PC-3 (cell line): ENCODE results near the gene STX3. TPM values are rescaled to one million over a fixed set of nuclear protein-coding genes. Genes with fewer than 3 reads are reported as not detected.

Source experiments
- ATAC-seq: fragments of 200-7000 bp; cut with Tn5 transposase; 2 replicates; pipeline ENCODE4 v1.9.1; 2020; ENCODE audit warnings: mild to moderate bottlenecking, moderate library complexity
- BruUV-seq: library from RNA; stranded (reverse); fragments of 400-500 nt; replicated peaks from 2 replicates; lab custom pipeline; 2021; lab: Mats Ljungman, UMichigan
- CTCF ChIA-PET: fragments of 300-600 bp; sonication (Branson Sonifier 250); formaldehyde crosslinking; loops from one replicate; lab custom pipeline; 2022; ENCODE audit warnings: antibody characterized with exemption; lab: Charles Lee
- POLR2A ChIA-PET: fragments of 300-600 bp; sonication (Branson Sonifier 250); formaldehyde crosslinking; loops from one replicate; lab custom pipeline; 2022; ENCODE audit warnings: antibody characterized with exemption; ENCODE audit not compliant: unreplicated experiment; lab: Charles Lee
- DNase-seq: peaks from one replicate; pipeline ENCODE4 v3.0.0-alpha.2; 2015
- H2AFZ ChIP-seq: fragments of 300-600 bp; sonication (generic); 2 replicates; pipeline ENCODE4 v1.6.0; 2016; ENCODE audit warnings: antibody characterized with exemption, low read length
- H3F3A ChIP-seq: fragments of 300-600 bp; sonication (generic); one replicate; pipeline ENCODE4 v1.6.0; 2017; ENCODE audit warnings: antibody characterized with exemption, low read length, control low read depth, mild to moderate bottlenecking; ENCODE audit not compliant: unreplicated experiment
- H3K27ac ChIP-seq: fragments of 300-600 bp; sonication (generic); 2 replicates; pipeline ENCODE4 v1.5.1; 2016; ENCODE audit warnings: mild to moderate bottlenecking, low read length
- H3K27me3 ChIP-seq: fragments of 300-600 bp; sonication (generic); 2 replicates; pipeline ENCODE4 v1.6.1; 2016; ENCODE audit warnings: low read length, mixed read lengths
- H3K36me3 ChIP-seq: fragments of 300-600 bp; sonication (generic); 2 replicates; pipeline ENCODE4 v1.6.1; 2016; ENCODE audit warnings: low read depth, mixed run types, low read length, mixed read lengths
- H3K4me1 ChIP-seq: fragments of 300-600 bp; sonication (generic); 2 replicates; pipeline ENCODE4 v1.5.1; 2016; ENCODE audit warnings: low read length; ENCODE audit not compliant: insufficient read depth
- H3K4me2 ChIP-seq: fragments of 300-600 bp; sonication (generic); 2 replicates; pipeline ENCODE4 v1.6.0; 2016; ENCODE audit warnings: low read length
- H3K4me3 ChIP-seq: fragments of 300-600 bp; sonication (generic); 2 replicates; pipeline ENCODE4 v1.5.1; 2016; ENCODE audit warnings: mild to moderate bottlenecking, low read length, mixed read lengths
- H3K79me2 ChIP-seq: fragments of 300-600 bp; sonication (generic); 2 replicates; pipeline ENCODE4 v1.6.1; 2017; ENCODE audit warnings: low read length, mixed read lengths
- H3K9ac ChIP-seq: fragments of 300-600 bp; sonication (generic); 2 replicates; pipeline ENCODE4 v1.6.0; 2016; ENCODE audit warnings: mild to moderate bottlenecking, low read length
- H3K9me2 ChIP-seq: fragments of 300-600 bp; sonication (generic); replicated peaks from 2 replicates; pipeline ENCODE4 v1.6.1; 2016; ENCODE audit warnings: mixed run types, low read length, mixed read lengths
- H3K9me3 ChIP-seq: fragments of 300-600 bp; sonication (generic); 2 replicates; pipeline ENCODE4 v1.6.1; 2016; ENCODE audit warnings: low read length, mixed read lengths
- H4K20me1 ChIP-seq: fragments of 300-600 bp; sonication (generic); 2 replicates; pipeline ENCODE4 v1.6.1; 2016; ENCODE audit warnings: low read length, mixed read lengths
- EZH2 ChIP-seq: fragments of 300-600 bp; sonication (generic); IDR thresholded peaks from one replicate; pipeline ENCODE4 v1.6.1; 2017; ENCODE audit warnings: antibody characterized with exemption, mild to moderate bottlenecking, low read length; ENCODE audit not compliant: unreplicated experiment
- EZH2phosphoT487 ChIP-seq: fragments of 300-600 bp; sonication (generic); IDR thresholded peaks from 2 replicates; pipeline ENCODE4 v1.6.1; 2018; ENCODE audit warnings: mild to moderate bottlenecking, antibody characterized with exemption, low read length, borderline replicate concordance
- intact Hi-C: fragments of 100-400 bp; cut with micrococcal nuclease; formaldehyde crosslinking; loops from 2 replicates; pipeline ENCODE4 v1.9.0; 2023
- total RNA-seq: library from RNA; depleted of rRNA; stranded (reverse); fragments of >200 nt; gene quantifications from 2 replicates; pipeline ENCODE4 v1.2.3, GENCODE V29; 2014
- TF ChIP-seq, protein P1 (sequence below): fragments of 300-600 bp; sonication (generic); conservative IDR thresholded peaks from 2 replicates; pipeline ENCODE4 v1.5.1; 2017; ENCODE audit warnings: antibody characterized with exemption, low read depth, mild to moderate bottlenecking, low read length

STX3 gene
- total RNA-seq, 1 experiment from 2014 or later, result 49.8 TPM

DNA sequence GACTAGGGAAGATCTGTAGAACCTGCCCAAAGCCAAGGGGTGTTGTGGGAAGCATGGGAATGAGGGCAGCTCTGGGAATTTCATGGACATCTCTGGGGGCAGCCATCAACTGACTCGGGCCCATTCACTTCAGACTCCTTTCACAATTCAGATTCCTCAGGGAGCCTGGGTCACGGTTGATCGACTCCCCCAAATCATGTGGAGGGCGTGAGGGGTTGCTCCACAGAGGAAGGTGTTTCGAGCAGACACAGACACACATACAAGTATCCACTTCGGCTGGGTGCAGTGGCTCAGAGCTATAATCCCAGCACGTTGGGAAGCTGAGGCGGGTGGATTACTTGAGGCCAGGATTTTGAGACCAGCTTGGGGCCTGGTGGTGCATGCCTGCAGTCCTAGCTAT lies 15.7 kb downstream of the STX3 start:
- Histone ChIP-seq H3K36me3 (peaks cover 5% of the 10 kb centered on the region; the same call in 1 of the 2 replicates), H3K9ac (no peak overlapping the region), H4K20me1 (peaks cover 46% of the 10 kb centered on the region), H3K4me3 (no peak overlapping the region), H3K79me2 (peaks cover 54% of the 10 kb centered on the region), H2AFZ (no peak overlapping the region), H3K9me2 (no peaks in the 10 kb centered on the region), H3K4me1 (peaks cover 3% of the 10 kb centered on the region), H3K9me3 (no peaks in the 10 kb centered on the region), H3K27me3 (no peaks in the 10 kb centered on the region), H3K27ac (no peak overlapping the region), H3K4me2 (no peak overlapping the region), H3F3A (no peaks in the 10 kb centered on the region)
- DNase-seq (no peak), ATAC-seq (no peak)
- ChIA-PET CTCF (no interaction called here), POLR2A (no interaction called here)
- TF ChIP-seq, protein P1, sequence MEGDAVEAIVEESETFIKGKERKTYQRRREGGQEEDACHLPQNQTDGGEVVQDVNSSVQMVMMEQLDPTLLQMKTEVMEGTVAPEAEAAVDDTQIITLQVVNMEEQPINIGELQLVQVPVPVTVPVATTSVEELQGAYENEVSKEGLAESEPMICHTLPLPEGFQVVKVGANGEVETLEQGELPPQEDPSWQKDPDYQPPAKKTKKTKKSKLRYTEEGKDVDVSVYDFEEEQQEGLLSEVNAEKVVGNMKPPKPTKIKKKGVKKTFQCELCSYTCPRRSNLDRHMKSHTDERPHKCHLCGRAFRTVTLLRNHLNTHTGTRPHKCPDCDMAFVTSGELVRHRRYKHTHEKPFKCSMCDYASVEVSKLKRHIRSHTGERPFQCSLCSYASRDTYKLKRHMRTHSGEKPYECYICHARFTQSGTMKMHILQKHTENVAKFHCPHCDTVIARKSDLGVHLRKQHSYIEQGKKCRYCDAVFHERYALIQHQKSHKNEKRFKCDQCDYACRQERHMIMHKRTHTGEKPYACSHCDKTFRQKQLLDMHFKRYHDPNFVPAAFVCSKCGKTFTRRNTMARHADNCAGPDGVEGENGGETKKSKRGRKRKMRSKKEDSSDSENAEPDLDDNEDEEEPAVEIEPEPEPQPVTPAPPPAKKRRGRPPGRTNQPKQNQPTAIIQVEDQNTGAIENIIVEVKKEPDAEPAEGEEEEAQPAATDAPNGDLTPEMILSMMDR, result no peak
- TF ChIP-seq EZH2, result no peak
- TF ChIP-seq EZH2phosphoT487, result no peak
- BruUV-seq, result no TSS peak
- intact Hi-C loops, result no loop called here

DNA sequence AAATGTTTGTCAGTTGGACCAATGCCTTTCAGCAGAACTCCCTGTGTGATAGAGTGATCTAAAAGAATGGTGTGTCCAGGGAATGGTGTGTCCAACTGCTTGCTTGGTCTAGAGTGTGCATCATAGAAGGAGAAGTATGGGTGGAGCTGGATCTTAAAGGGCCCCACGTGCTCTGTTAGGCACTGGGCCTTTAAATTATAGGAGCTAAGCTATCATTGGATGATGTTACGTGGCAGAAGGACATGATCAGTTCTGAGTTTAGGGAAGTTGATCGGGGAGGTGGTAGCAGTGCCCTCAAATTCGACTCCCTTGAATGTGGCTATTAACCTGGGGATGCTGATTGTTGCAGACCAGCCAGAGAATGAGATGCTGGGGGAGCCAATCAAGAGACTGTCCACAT lies 16.4 kb downstream of the STX3 start:
- intact Hi-C loops, result no loop called here
- Histone ChIP-seq H3F3A (no peaks in the 10 kb centered on the region), H3K4me3 (no peak overlapping the region), H4K20me1 (peaks cover 45% of the 10 kb centered on the region), H3K27me3 (no peaks in the 10 kb centered on the region), H3K4me2 (no peak overlapping the region), H3K4me1 (peaks cover 10% of the 10 kb centered on the region), H3K9ac (no peak overlapping the region), H3K27ac (no peak overlapping the region), H3K9me3 (no peaks in the 10 kb centered on the region), H3K79me2 (peaks cover 46% of the 10 kb centered on the region), H3K9me2 (no peaks in the 10 kb centered on the region), H2AFZ (no peak overlapping the region), H3K36me3 (peaks cover 5% of the 10 kb centered on the region; the same call in 1 of the 2 replicates)
- POLR2A ChIA-PET, result no interaction called here
- no peak for ATAC-seq
- no TSS peak for BruUV-seq
- CTCF ChIA-PET, result no interaction called here
- no peak for DNase-seq
- TF ChIP-seq EZH2 (no peak), EZH2phosphoT487 (no peak)
- TF ChIP-seq, protein P1, result no peak

DNA sequence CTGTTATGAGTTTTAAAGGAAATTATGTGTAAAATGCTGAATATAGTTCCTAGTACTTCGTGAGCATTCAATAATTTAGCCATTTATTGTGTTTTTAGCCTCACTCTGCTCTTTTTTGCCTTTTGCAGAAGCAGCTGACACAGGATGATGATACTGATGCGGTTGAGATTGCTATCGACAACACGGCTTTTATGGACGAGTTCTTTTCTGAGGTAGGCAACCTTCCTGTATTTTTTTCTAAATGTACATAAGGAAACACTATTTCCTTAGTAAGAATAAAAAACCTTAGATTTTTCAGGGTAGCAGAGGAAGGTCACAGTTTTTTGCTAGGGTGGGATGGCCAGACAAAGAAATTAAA lies 17.9 kb downstream of the STX3 start:
- ChIA-PET POLR2A (no interaction called here), CTCF (no interaction called here)
- Histone ChIP-seq H3K36me3 (peaks cover 5% of the 10 kb centered on the region; the same call in 1 of the 2 replicates), H3K9me3 (no peaks in the 10 kb centered on the region), H3K4me2 (no peak overlapping the region), H3K9me2 (no peaks in the 10 kb centered on the region), H3K27me3 (no peaks in the 10 kb centered on the region), H2AFZ (no peak overlapping the region), H4K20me1 (peaks cover 46% of the 10 kb centered on the region), H3K4me1 (peaks cover 25% of the 10 kb centered on the region), H3K4me3 (no peak overlapping the region), H3K27ac (no peak overlapping the region), H3F3A (no peaks in the 10 kb centered on the region), H3K9ac (no peak overlapping the region), H3K79me2 (peaks cover 44% of the 10 kb centered on the region)
- TF ChIP-seq EZH2 (no peak), EZH2phosphoT487 (no peak)
- TF ChIP-seq, protein P1, result no peak
- no peak for DNase-seq
- no TSS peak for BruUV-seq
- ATAC-seq, result no peak
- intact Hi-C loops, result no loop called here
